GM23338 (cell line): ENCODE data around the gene KCNQ5. TPM values are rescaled to one million over a fixed set of nuclear protein-coding genes. Genes with fewer than 3 reads are reported as not detected.
A peak's percentile ranks its signal among the peaks of the same experiment; 100 is the strongest.

Experiments used
- ATAC-seq: fragments of 200-7000 bp; cut with Tn5 transposase; 3 replicates; pipeline ENCODE4 v1.9.1; 2020
- DNase-seq: peaks from one replicate; pipeline ENCODE4 v3.0.0-alpha.2; 2015; ENCODE audit warnings: low spot score
- H2AFZ ChIP-seq: fragments of 200-600 bp; sonication (generic); 2 replicates; pipeline ENCODE4 v1.8.0; 2016; ENCODE audit warnings: antibody characterized with exemption, mild to moderate bottlenecking, moderate library complexity
- H3F3A ChIP-seq: fragments of 200-600 bp; sonication (generic); replicated peaks from 2 replicates; pipeline ENCODE4 v1.8.0; 2017; ENCODE audit warnings: antibody characterized with exemption, mixed run types, low read depth
- H3K27ac ChIP-seq: fragments of 200-600 bp; sonication (generic); 2 replicates; pipeline ENCODE4 v1.6.1; 2016; ENCODE audit warnings: low read depth
- H3K27me3 ChIP-seq: fragments of 200-600 bp; sonication (generic); 2 replicates; pipeline ENCODE4 v1.8.0; 2016; ENCODE audit warnings: mild to moderate bottlenecking, mixed run types, moderate library complexity; ENCODE audit not compliant: insufficient read depth
- H3K36me3 ChIP-seq: fragments of 200-600 bp; sonication (generic); 2 replicates; pipeline ENCODE4 v1.8.0; 2016; ENCODE audit warnings: mild to moderate bottlenecking; ENCODE audit not compliant: insufficient read depth
- H3K4me1 ChIP-seq: fragments of 200-600 bp; sonication (generic); 2 replicates; pipeline ENCODE4 v1.8.0; 2016; ENCODE audit warnings: mild to moderate bottlenecking, moderate library complexity; ENCODE audit not compliant: insufficient read depth
- H3K4me2 ChIP-seq: fragments of 200-600 bp; sonication (generic); 2 replicates; pipeline ENCODE4 v1.7.1; 2017; ENCODE audit warnings: mixed run types
- H3K4me3 ChIP-seq: fragments of 200-600 bp; sonication (generic); 2 replicates; pipeline ENCODE4 v1.6.1; 2016; ENCODE audit warnings: mixed run types
- H3K79me2 ChIP-seq: fragments of 200-600 bp; sonication (generic); replicated peaks from 2 replicates; pipeline ENCODE4 v1.8.0; 2017; ENCODE audit warnings: mild to moderate bottlenecking; ENCODE audit not compliant: insufficient read depth
- H3K9me2 ChIP-seq: fragments of 200-600 bp; sonication (generic); 2 replicates; pipeline ENCODE4 v1.8.0; 2017; ENCODE audit not compliant: insufficient read depth
- H4K20me1 ChIP-seq: fragments of 200-600 bp; sonication (generic); replicated peaks from 2 replicates; pipeline ENCODE4 v1.8.0; 2017; ENCODE audit warnings: mild to moderate bottlenecking; ENCODE audit not compliant: insufficient read depth
- H3K27ac Mint-ChIP-seq: 2 replicates; pipeline ENCODE4 v1.8.0; 2020; ENCODE audit warnings: inconsistent platforms, mild to moderate bottlenecking, moderate library complexity, mixed read lengths
- H3K27me3 Mint-ChIP-seq: 3 replicates; pipeline ENCODE4 v1.8.0; 2022; ENCODE audit warnings: low read depth, mild to moderate bottlenecking, moderate library complexity, mixed read lengths, inconsistent platforms; ENCODE audit not compliant: insufficient read depth, poor library complexity
- H3K36me3 Mint-ChIP-seq: 3 replicates; pipeline ENCODE4 v1.8.0; 2021; ENCODE audit warnings: low read depth, mild to moderate bottlenecking, inconsistent platforms, moderate library complexity, mixed read lengths
- H3K4me1 Mint-ChIP-seq: 3 replicates; pipeline ENCODE4 v1.8.0; 2020; ENCODE audit warnings: mild to moderate bottlenecking, inconsistent platforms, mixed read lengths
- H3K4me3 Mint-ChIP-seq: 3 replicates; pipeline ENCODE4 v1.8.0; 2021; ENCODE audit warnings: moderate library complexity, mild to moderate bottlenecking, inconsistent platforms, mixed read lengths
- H3K9me3 Mint-ChIP-seq: 3 replicates; pipeline ENCODE4 v1.8.0; 2020; ENCODE audit warnings: moderate library complexity, mild to moderate bottlenecking, inconsistent platforms, mixed read lengths
- CTCF ChIP-seq, 2 experiments: fragments of 200-600 bp in 1 of 2; sonication (generic) in 1 of 2; conservative IDR thresholded peaks; 2 replicates each; pipeline versions ENCODE4 v1.5.1 to v1.6.1; 2016 to 2017; ENCODE audit warnings: antibody characterized with exemption in 2 of 2, low read depth in 2 of 2, mild to moderate bottlenecking in 2 of 2, moderate library complexity in 1 of 2
- ETS1 ChIP-seq: IDR thresholded peaks from 2 replicates; pipeline ENCODE4 v1.6.1; 2016; ENCODE audit warnings: antibody characterized with exemption
- EZH2 ChIP-seq: fragments of 200-600 bp; sonication (generic); IDR thresholded peaks from one replicate; pipeline ENCODE4 v1.8.0; 2017; ENCODE audit warnings: antibody characterized with exemption, mild to moderate bottlenecking, low read depth; ENCODE audit not compliant: unreplicated experiment
- EZH2phosphoT487 ChIP-seq: fragments of 200-600 bp; sonication (generic); IDR thresholded peaks from one replicate; pipeline ENCODE4 v1.8.1; 2018; ENCODE audit warnings: antibody characterized with exemption; ENCODE audit not compliant: unreplicated experiment
- JUNB ChIP-seq: IDR thresholded peaks from one replicate; pipeline ENCODE4 v1.6.1; 2016; ENCODE audit warnings: antibody characterized with exemption; ENCODE audit not compliant: unreplicated experiment
- NANOG ChIP-seq: IDR thresholded peaks from 2 replicates; pipeline ENCODE4 v1.6.1; 2016; ENCODE audit warnings: antibody characterized with exemption, borderline replicate concordance
- POLR2AphosphoS5 ChIP-seq: IDR thresholded peaks from 2 replicates; pipeline ENCODE4 v1.6.1; 2016; ENCODE audit warnings: antibody characterized with exemption, low read depth
- ZNF114 ChIP-seq: fragments of 250-450 bp; sonication (Bioruptor Pico); IDR thresholded peaks from 2 replicates; pipeline ENCODE4 v1.5.0; 2020; ENCODE audit warnings: mild to moderate bottlenecking, moderate library complexity
- ZNF331 ChIP-seq: fragments of 250-450 bp; sonication (Bioruptor Pico); IDR thresholded peaks from 2 replicates; pipeline ENCODE4 v1.5.0; 2020; ENCODE audit warnings: low read depth, mild to moderate bottlenecking, moderate library complexity
- ZNF462 ChIP-seq: fragments of 250-450 bp; sonication (Bioruptor Pico); IDR thresholded peaks from 2 replicates; pipeline ENCODE4 v1.5.0; 2020; ENCODE audit warnings: mild to moderate bottlenecking, moderate library complexity
- polyA plus RNA-seq: library from polyadenylated mRNA; unstranded; fragments of >200 nt; fragmentation: Nextera tagmentation; extraction: Ambion mirVana; gene quantifications from 2 replicates; pipeline ENCODE4 v1.2.1, GENCODE V29; 2016
- total RNA-seq: library from RNA; depleted of rRNA; stranded (reverse); fragments of >200 nt; shearing (Covaris generic); gene quantifications from 2 replicates; pipeline ENCODE4 v1.2.3, GENCODE V29; 2014

The KCNQ5 gene
- total and polyA plus RNA-seq, 2 experiments from 2014 or later = 0.68 to 0.87 TPM

- TF ChIP-seq ZNF331 (no peak), ETS1 (no peak)
Measured at GRCh38 chr6:72683797-72684196, 61.9 kb downstream of the KCNQ5 start (continued).

- ATAC-seq = no peak
- Mint-ChIP-seq H3K4me3 (no peak overlapping the region), H3K4me1 (no peaks in the 10 kb centered on the region), H3K9me3 (no peaks in the 10 kb centered on the region), H3K27me3 (no peaks in the 10 kb centered on the region), H3K36me3 (no peaks in the 10 kb centered on the region), H3K27ac (peak overlapping the region; percentile 31)
- Histone ChIP-seq H2AFZ (0 out of 2 replicates have a peak overlapping the region, but pooled peaks have one; percentile 8), H3F3A (no peaks in the 10 kb centered on the region), H3K27ac (no peak overlapping the region), H3K9me2 (no peaks in the 10 kb centered on the region), H3K79me2 (no peaks in the 10 kb centered on the region), H3K4me2 (no peak overlapping the region), H3K4me1 (no peaks in the 10 kb centered on the region), H3K36me3 (no peaks in the 10 kb centered on the region), H3K4me3 (no peak overlapping the region), H4K20me1 (no peaks in the 10 kb centered on the region), H3K27me3 (no peaks in the 10 kb centered on the region)
- no peak for DNase-seq
- TF ChIP-seq ZNF114 (CRISPR knock-in tag) (no peak), POLR2AphosphoS5 (no peak), NANOG (no peak), CTCF (conservative IDR thresholded peaks at IDR 0.05; ENCODE audit: low read depth in 2 of 2) (no peak), ZNF462 (no peak), ETS1 (no peak), EZH2 (no peak), JUNB (no peak), EZH2phosphoT487 (no peak)
Measured at GRCh38 chr6:72689107-72689954, 67.5 kb downstream of the KCNQ5 start.
